Measurements from ENCODE around the gene NRXN3.

GRCh38 chr14:79562185-79562584 lies 1392.0 kb downstream of the NRXN3 start:
- no peak for TF ChIP-seq CTCF (IDR thresholded peaks at IDR 0.05)
- no peak for TF ChIP-seq POLR2A (IDR thresholded peaks at IDR 0.05)

All from stomach (tissue), 4 donors.